Liver (tissue), 9 donors: ENCODE data around the gene CHST13. TPM values are rescaled to one million over a fixed set of nuclear protein-coding genes. Genes with fewer than 3 reads are reported as not detected.

ENCODE experiments used
- DNase-seq: peaks from one replicate; pipeline ENCODE4 v3.0.0-alpha.2; 2017; ENCODE audit warnings: low spot score
- H3K27ac ChIP-seq, 2 donors: one replicate each; pipeline ENCODE4 v1.7.0; 2013; ENCODE audit warnings: inconsistent platforms in 2 of 2, low read length in 2 of 2, control low read depth in 1 of 2, low read depth in 1 of 2, mild to moderate bottlenecking in 1 of 2
- H3K27me3 ChIP-seq, 4 donors: one replicate each; pipeline versions ENCODE4 v1.6.1 to v1.7.0; 2013; ENCODE audit warnings: low read length in 3 of 4, inconsistent platforms in 1 of 4, mild to moderate bottlenecking in 1 of 4, moderate library complexity in 1 of 4; ENCODE audit not compliant: control insufficient read depth in 4 of 4, insufficient read depth in 4 of 4
- H3K36me3 ChIP-seq, 4 donors: one replicate each; pipeline versions ENCODE4 v1.6.1 to v1.7.0; 2013; ENCODE audit warnings: low read length in 3 of 4, mild to moderate bottlenecking in 3 of 4, low read depth in 1 of 4, moderate library complexity in 1 of 4; ENCODE audit not compliant: control insufficient read depth in 4 of 4, insufficient read depth in 3 of 4
- H3K4me1 ChIP-seq, 4 donors: one replicate each; pipeline versions ENCODE4 v1.6.1 to v1.7.0; 2013; ENCODE audit warnings: low read length in 3 of 4, mild to moderate bottlenecking in 3 of 4, moderate library complexity in 1 of 4; ENCODE audit not compliant: control insufficient read depth in 4 of 4, insufficient read depth in 4 of 4
- H3K4me3 ChIP-seq, 3 donors: one replicate each; pipeline versions ENCODE4 v1.6.1 to v1.7.0; 2013; ENCODE audit warnings: low read length in 3 of 3, control low read depth in 1 of 3, low read depth in 1 of 3, mild to moderate bottlenecking in 1 of 3
- H3K9ac ChIP-seq, 2 donors: one replicate each; pipeline ENCODE4 v1.7.0; 2013; ENCODE audit warnings: low read length in 2 of 2, mild to moderate bottlenecking in 2 of 2, moderate library complexity in 2 of 2, control low read depth in 1 of 2, low read depth in 1 of 2
- H3K9me3 ChIP-seq, 4 donors: one replicate each; pipeline versions ENCODE4 v1.6.1 to v1.7.0; 2013; ENCODE audit warnings: low read length in 3 of 4; ENCODE audit not compliant: control insufficient read depth in 4 of 4
- FOXA2 ChIP-seq: IDR thresholded peaks from 2 replicates; pipeline ENCODE4 v1.6.1; 2016; ENCODE audit warnings: antibody characterized with exemption
- GABPA ChIP-seq, 2 donors: IDR thresholded peaks in 1 of 2; conservative IDR thresholded peaks in 1 of 2; 2 replicates each; pipeline ENCODE4 v1.6.1; 2016; ENCODE audit warnings: antibody characterized with exemption in 2 of 2, mild to moderate bottlenecking in 1 of 2, moderate library complexity in 1 of 2
- HNF4A ChIP-seq, 2 donors: conservative IDR thresholded peaks; 2 replicates each; pipeline ENCODE4 v1.6.1; 2016; ENCODE audit warnings: antibody characterized with exemption in 2 of 2, mild to moderate bottlenecking in 2 of 2
- JUND ChIP-seq, 2 donors: IDR thresholded peaks; 2 replicates each; pipeline ENCODE4 v1.6.1; 2016; ENCODE audit warnings: antibody characterized with exemption in 2 of 2
- NR2F2 ChIP-seq: IDR thresholded peaks from 2 replicates; pipeline ENCODE4 v1.6.1; 2016; ENCODE audit warnings: antibody characterized with exemption
- RAD21 ChIP-seq, 2 donors: IDR thresholded peaks; 2 replicates each; pipeline ENCODE4 v1.6.1; 2016; ENCODE audit warnings: antibody characterized with exemption in 2 of 2, mild to moderate bottlenecking in 2 of 2
- RXRA ChIP-seq, 2 donors: IDR thresholded peaks; 2 replicates each; pipeline ENCODE4 v1.6.1; 2017 to 2018; ENCODE audit warnings: antibody characterized with exemption in 2 of 2, mild to moderate bottlenecking in 1 of 2
- TAF1 ChIP-seq: conservative IDR thresholded peaks from 2 replicates; pipeline ENCODE4 v1.6.1; 2016; ENCODE audit warnings: antibody characterized with exemption, mild to moderate bottlenecking
- YY1 ChIP-seq: IDR thresholded peaks from 2 replicates; pipeline ENCODE4 v1.6.1; 2016; ENCODE audit warnings: antibody characterized with exemption, mild to moderate bottlenecking
- WGBS: extraction: QIAGEN DNeasy Blood & Tissue Kit; methylation state at CpG from one replicate; pipeline ENCODE4 v1.1.7; 2013; 5-methylcytosine and 5-hydroxymethylcytosine counted together
- polyA plus RNA-seq, 2 donors: library from polyadenylated mRNA; stranded (reverse) in 1 of 2; unstranded in 1 of 2; fragments of 200-250 nt in 1 of 2; fragments of >200 nt in 1 of 2; fragmentation: Nextera tagmentation in 1 of 2; extraction: Ambion mirVana in 1 of 2; gene quantifications; one replicate each; pipeline versions ENCODE4 v1.2.1 to v1.2.3, GENCODE V29; 2013 to 2015
- total RNA-seq, 2 donors: library from RNA; depleted of rRNA; stranded (reverse); fragments of >200 nt; gene quantifications; one replicate each; pipeline ENCODE4 v1.2.3, GENCODE V29; 2014
- TF ChIP-seq, protein P1 (sequence below): fragments of 150-350 bp; IDR thresholded peaks from 2 replicates; pipeline ENCODE4 v1.5.1; 2017; ENCODE audit warnings: improper control_type of control experiment, low read depth, low read length; ENCODE audit not compliant: missing input control
- TF ChIP-seq, protein P2 (sequence below): IDR thresholded peaks from 2 replicates; pipeline ENCODE4 v1.6.1; 2016; ENCODE audit warnings: antibody characterized with exemption, mild to moderate bottlenecking
- donor health status: healthy.
- donor health status: healthy.
- donor health status: healthy.
- donor health status: healthy.
- donor health status: healthy.

The CHST13 gene
- total and polyA plus RNA-seq, 4 donors: 19.7 to 39.1 (median 25.2) TPM

DNA sequence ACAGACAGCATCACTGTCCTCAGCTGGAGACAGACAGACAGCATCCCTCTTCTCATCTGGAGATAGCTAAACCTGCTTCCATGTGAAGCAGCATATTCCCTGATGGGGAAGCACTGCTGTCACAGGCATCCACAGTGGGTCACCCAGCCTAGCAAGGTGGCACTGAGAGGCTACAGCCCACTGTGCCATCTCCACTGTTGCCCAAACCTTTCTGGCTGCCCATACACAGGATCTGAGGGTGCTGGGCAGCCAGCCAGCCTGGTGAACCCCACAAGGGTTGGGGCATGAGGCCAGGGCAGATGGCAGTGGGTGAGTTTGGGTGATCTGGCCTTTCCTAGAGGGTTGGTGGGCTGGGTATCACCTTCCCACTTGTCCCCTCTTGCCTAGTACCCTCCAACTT is 11.7 kb downstream of the CHST13 start:
- H3K9me3 ChIP-seq: no peaks in the 10 kb centered on the region
- no peak overlapping the region for H3K9ac ChIP-seq
- peaks cover 7 to 56% (median 24%) of the 10 kb centered on the region in 4 donors for H3K4me1 ChIP-seq
- TF ChIP-seq YY1 (no peak), GABPA (IDR thresholded peaks at IDR 0.05 in 1 of 2, conservative IDR thresholded peaks at IDR 0.05 in 1 of 2) (no peak), HNF4A (conservative IDR thresholded peaks at IDR 0.05) (no peak), NR2F2 (no peak), RXRA (IDR thresholded peaks at IDR 0.05) (no peak), FOXA2 (no peak), TAF1 (no peak), RAD21 (IDR thresholded peaks at IDR 0.05) (no peak)
- TF ChIP-seq, protein P1, sequence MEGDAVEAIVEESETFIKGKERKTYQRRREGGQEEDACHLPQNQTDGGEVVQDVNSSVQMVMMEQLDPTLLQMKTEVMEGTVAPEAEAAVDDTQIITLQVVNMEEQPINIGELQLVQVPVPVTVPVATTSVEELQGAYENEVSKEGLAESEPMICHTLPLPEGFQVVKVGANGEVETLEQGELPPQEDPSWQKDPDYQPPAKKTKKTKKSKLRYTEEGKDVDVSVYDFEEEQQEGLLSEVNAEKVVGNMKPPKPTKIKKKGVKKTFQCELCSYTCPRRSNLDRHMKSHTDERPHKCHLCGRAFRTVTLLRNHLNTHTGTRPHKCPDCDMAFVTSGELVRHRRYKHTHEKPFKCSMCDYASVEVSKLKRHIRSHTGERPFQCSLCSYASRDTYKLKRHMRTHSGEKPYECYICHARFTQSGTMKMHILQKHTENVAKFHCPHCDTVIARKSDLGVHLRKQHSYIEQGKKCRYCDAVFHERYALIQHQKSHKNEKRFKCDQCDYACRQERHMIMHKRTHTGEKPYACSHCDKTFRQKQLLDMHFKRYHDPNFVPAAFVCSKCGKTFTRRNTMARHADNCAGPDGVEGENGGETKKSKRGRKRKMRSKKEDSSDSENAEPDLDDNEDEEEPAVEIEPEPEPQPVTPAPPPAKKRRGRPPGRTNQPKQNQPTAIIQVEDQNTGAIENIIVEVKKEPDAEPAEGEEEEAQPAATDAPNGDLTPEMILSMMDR: no peak
- TF ChIP-seq, protein P2, sequence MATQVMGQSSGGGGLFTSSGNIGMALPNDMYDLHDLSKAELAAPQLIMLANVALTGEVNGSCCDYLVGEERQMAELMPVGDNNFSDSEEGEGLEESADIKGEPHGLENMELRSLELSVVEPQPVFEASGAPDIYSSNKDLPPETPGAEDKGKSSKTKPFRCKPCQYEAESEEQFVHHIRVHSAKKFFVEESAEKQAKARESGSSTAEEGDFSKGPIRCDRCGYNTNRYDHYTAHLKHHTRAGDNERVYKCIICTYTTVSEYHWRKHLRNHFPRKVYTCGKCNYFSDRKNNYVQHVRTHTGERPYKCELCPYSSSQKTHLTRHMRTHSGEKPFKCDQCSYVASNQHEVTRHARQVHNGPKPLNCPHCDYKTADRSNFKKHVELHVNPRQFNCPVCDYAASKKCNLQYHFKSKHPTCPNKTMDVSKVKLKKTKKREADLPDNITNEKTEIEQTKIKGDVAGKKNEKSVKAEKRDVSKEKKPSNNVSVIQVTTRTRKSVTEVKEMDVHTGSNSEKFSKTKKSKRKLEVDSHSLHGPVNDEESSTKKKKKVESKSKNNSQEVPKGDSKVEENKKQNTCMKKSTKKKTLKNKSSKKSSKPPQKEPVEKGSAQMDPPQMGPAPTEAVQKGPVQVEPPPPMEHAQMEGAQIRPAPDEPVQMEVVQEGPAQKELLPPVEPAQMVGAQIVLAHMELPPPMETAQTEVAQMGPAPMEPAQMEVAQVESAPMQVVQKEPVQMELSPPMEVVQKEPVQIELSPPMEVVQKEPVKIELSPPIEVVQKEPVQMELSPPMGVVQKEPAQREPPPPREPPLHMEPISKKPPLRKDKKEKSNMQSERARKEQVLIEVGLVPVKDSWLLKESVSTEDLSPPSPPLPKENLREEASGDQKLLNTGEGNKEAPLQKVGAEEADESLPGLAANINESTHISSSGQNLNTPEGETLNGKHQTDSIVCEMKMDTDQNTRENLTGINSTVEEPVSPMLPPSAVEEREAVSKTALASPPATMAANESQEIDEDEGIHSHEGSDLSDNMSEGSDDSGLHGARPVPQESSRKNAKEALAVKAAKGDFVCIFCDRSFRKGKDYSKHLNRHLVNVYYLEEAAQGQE: no peak
- no peak for DNase-seq
- no peaks in the 10 kb centered on the region for H3K27me3 ChIP-seq
- H3K27ac ChIP-seq: no peak overlapping the region
- H3K4me3 ChIP-seq: no peak overlapping the region
- H3K36me3 ChIP-seq: peaks cover 0 to 5% (median 1%) of the 10 kb centered on the region in 4 donors

DNA sequence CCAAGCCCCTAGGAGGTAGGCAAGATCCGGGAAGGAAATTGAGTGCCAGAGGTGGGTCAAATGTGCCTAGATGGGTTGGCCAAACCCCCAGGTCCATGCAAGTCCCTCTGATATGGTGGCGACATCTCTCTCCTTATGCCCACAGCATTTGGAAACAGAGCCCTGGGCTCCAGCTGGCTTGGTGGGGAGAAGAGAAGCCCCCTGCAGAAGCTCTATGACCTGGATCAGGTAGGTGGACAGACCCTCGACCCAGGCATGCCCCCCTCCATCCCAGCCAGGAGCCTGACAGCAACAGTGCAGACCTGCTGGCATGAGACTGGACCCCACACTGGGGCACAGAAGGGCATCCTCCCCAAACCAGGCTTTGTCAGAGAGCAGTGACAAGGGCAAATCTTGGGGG is 12.2 kb downstream of the CHST13 start:
- 89% methylated on average over 3 of the region's 3 CpGs for WGBS
- no peak overlapping the region for H3K9ac ChIP-seq
- no peak overlapping the region for H3K4me3 ChIP-seq
- no peak overlapping the region for H3K27ac ChIP-seq
- DNase-seq: no peak
- TF ChIP-seq, protein P1: no peak
- TF ChIP-seq YY1 (no peak), JUND (IDR thresholded peaks at IDR 0.05) (no peak), GABPA (IDR thresholded peaks at IDR 0.05 in 1 of 2, conservative IDR thresholded peaks at IDR 0.05 in 1 of 2) (no peak)
- H3K36me3 ChIP-seq: peaks cover 0 to 5% (median 1%) of the 10 kb centered on the region in 4 donors
- H3K9me3 ChIP-seq: no peaks in the 10 kb centered on the region
- H3K27me3 ChIP-seq: no peaks in the 10 kb centered on the region
- peaks cover 2 to 51% (median 20%) of the 10 kb centered on the region in 4 donors for H3K4me1 ChIP-seq
